ENCODE results near the gene ECHS1. TPM values are rescaled to one million over a fixed set of nuclear protein-coding genes. Genes with fewer than 3 reads are reported as not detected.

ECHS1 gene
- total and polyA plus RNA-seq, 8 donors = 5.3 to 103 (median 69.2) TPM

DNA sequence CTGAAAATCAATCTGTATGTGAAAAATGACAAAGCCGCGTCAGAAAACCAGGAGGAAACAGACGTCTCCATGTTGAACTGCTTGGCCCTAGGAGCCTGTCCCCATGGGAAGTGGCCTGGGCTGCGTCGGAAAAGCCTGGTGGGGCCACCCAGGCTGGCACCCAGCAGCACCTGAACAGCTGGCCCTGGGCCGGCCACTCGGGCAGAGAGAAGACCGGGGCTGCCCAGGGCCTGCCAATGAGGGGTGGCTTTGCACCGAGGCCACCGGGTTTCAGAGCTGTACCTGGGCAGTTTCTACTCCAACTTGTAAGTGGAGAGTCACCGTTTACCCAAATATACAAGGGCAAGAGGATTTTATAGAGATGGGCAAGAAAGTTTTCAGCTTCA, 14.2 kb downstream of the ECHS1 start:
- Histone ChIP-seq H3K27me3 (peaks cover 0 to 17% (median 0%) of the 10 kb centered on the region in 3 donors), H3K27ac (peak overlapping the region in 3 of 5 donors; percentile 73 to 75 (median 74)), H3K9me3 (no peaks in the 10 kb centered on the region), H3K4me1 (peaks cover 23 to 46% (median 34%) of the 10 kb centered on the region in 4 donors), H3K4me3 (no peak overlapping the region), H3K36me3 (peaks cover 12 to 26% (median 25%) of the 10 kb centered on the region in 4 donors)
- no peak for TF ChIP-seq CTCF (IDR thresholded peaks at IDR 0.05)
- TF ChIP-seq POLR2AphosphoS5 (IDR thresholded peaks at IDR 0.05) = no peak
- TF ChIP-seq EP300 (IDR thresholded peaks at IDR 0.05) = no peak
- TF ChIP-seq POLR2A (IDR thresholded peaks at IDR 0.05) = no peak
- DNase-seq = no peak
- WGBS, 5 donors = 70 to 88% (median 82%) methylated on average over 11 of the region's 11 CpGs
- intact Hi-C loops (cut with DNase I; ENCODE audit: low total_unique reads) = no loop called here

GRCh38 chr10:133358162-133358924, 14.8 kb downstream of the ECHS1 start:
- Histone ChIP-seq H3K9me3 (no peaks in the 10 kb centered on the region), H3K27ac (peak overlapping the region in 3 of 5 donors; percentile 73 to 75 (median 74)), H3K4me3 (peak overlapping the region in 3 of 4 donors; percentile 56 to 77 (median 63)), H3K36me3 (peaks cover 12 to 21% (median 19%) of the 10 kb centered on the region in 4 donors), H3K27me3 (peaks cover 0 to 17% (median 0%) of the 10 kb centered on the region in 3 donors), H3K4me1 (peaks cover 23 to 46% (median 34%) of the 10 kb centered on the region in 4 donors)
- WGBS, 5 donors = 79 to 91% (median 86%) methylated on average over 30 to 41 of the region's 41 CpGs
- peak in 1 of 2 donors; percentile 41 for DNase-seq
- TF ChIP-seq CTCF (IDR thresholded peaks at IDR 0.05) (no peak), POLR2A (IDR thresholded peaks at IDR 0.05) (no peak), POLR2AphosphoS5 (IDR thresholded peaks at IDR 0.05) (no peak), EP300 (IDR thresholded peaks at IDR 0.05) (no peak)
- intact Hi-C loops (cut with DNase I; ENCODE audit: low total_unique reads) = no loop called here

GRCh38 chr10:133357285-133358161, 15.6 kb downstream of the ECHS1 start, which contains the start of gene FUOM:
FUOM (minus strand) TSS chr10:133358019; CDS start chr10:133358007, 12 bp downstream.
- Histone ChIP-seq H3K36me3 (peaks cover 5 to 12% (median 11%) of the 10 kb centered on the region in 4 donors), H3K9me3 (no peaks in the 10 kb centered on the region), H3K4me1 (peaks cover 23 to 46% (median 34%) of the 10 kb centered on the region in 4 donors), H3K4me3 (peak within 1 kb of the TSS; percentile 56 to 77 (median 64)), H3K27me3 (peaks cover 0 to 21% (median 0%) of the 10 kb centered on the region in 3 donors), H3K27ac (peak within 1 kb of the TSS; percentile 39 to 75 (median 73))
- peak in 1 of 2 donors; percentile 81 for DNase-seq
- TF ChIP-seq CTCF (IDR thresholded peaks at IDR 0.05) (no peak), POLR2A (IDR thresholded peaks at IDR 0.05) (no peak), EP300 (IDR thresholded peaks at IDR 0.05) (no peak), POLR2AphosphoS5 (IDR thresholded peaks at IDR 0.05) (peak in 1 of 3 donors; percentile 25)
- 0 to 3% (median 1%) methylated on average over 16 to 82 of the region's 83 CpGs; no CpG with 5 or more reads in 1 of the 5 donors for WGBS, 5 donors
- intact Hi-C loops (cut with DNase I; ENCODE audit: low total_unique reads) = no loop called here

All from stomach (tissue), 9 donors.